ENCODE data around the gene FGGY. TPM values are rescaled to one million over a fixed set of nuclear protein-coding genes. Genes with fewer than 3 reads are reported as not detected.

The FGGY gene
- polyA plus RNA-seq, 1 donor: 11.6 TPM

DNA sequence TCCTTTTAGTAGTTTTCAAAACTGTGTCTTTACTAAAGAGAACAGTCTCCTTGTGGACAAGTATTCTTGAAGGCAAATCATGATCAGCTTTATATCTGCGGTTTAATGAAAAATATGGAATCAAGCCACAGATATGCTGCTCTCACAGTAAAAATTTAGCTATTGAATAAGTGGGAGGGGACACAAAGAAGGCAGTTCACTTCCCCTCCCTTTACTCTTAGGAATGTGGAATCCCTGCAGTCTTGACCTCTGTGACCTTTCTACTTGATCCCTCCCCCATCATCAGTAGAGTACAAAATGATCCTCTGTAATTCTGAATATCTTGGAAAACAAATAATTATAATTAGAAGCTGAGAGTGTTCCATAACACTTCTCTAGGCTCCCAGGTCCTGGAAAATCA lies 381.1 kb downstream of the FGGY start:
- no peak for DNase-seq (ENCODE audit: low read depth)

DNA sequence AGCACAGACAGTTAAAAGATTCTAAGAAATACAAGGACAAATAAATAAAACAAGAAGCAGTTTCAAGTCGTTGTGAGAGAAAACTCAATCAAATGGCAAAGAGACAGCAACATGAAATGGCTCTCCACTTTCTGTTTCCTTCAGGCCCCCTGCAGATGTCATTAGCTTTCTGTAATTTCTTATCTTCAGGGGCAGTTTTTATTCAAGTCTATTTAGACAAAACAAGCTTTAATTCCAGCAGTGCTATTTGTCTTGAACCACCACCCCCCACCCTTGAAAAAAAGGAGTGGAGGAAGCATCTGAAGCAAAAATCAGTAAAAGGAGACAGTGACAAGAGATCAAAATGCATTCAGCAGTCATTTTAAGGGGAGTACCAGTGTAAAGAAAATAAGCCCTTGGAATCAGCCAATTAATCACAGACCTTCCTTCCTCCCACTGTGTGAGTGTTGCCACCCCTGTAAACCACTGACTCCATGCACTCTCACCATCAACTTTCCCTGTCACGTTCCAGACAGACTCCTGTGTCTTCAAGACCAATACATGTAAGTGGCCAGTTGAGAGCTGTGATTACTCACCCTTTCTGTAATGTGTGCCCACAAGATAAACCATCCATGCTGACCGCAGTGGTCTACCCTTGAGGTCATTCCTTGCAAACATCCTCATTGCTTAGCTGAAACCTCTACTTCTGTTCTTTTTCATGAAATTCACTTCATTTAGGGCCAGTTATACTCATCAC lies 381.8 kb downstream of the FGGY start:
- DNase-seq (ENCODE audit: low read depth): no peak

DNA sequence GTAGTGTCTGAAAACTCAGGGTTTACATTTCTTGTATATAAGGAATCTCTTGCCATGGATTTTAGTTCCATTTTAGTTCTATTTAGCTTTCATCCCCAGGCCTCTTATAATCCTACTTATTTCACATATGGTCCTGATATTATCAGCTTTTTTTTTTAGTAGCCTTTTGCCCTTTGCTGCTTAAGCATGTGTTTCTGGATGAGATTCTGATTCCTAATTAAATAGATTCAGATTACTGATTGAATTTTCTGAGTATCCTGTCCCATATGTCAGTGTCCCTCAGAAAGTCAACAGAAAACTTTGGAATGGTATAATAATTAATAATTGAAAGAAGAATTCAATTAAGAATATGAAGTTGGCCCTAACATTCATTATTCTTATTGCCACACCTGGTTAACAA lies 383.1 kb downstream of the FGGY start:
- no peak for DNase-seq (ENCODE audit: low read depth)

DNA sequence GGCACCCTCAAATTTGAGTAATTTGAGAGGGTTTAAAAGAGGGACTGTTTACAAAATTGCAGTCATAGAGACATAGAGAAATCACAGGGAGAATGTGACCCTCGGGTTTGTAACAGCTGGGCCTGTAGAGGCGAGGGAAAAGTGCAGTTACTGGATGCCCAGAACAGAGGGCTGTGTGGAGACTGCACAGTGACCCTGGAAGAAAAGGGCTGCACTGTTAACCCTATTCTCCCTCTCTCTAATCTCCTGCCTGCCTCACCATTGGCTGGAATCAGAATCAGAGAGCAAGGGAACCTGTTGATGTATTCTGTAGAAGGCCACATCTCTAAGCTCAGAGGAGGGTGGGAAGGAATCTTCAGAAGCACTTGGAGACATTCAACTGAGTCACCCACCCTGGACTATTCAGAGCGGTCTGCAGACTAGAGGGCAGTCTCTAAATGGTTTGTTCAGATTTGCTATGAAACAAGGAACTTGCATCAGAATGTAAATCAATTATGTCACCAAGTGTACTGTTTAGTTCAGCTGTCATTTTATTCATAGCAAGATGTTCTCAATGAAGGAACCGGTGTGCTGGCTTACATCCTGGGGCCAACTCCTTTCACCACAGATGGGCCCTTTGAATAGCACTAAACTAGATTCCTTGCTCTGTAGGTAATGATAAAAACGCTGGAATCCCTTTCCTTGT lies 385.6 kb downstream of the FGGY start:
- no peak for DNase-seq (ENCODE audit: low read depth)

DNA sequence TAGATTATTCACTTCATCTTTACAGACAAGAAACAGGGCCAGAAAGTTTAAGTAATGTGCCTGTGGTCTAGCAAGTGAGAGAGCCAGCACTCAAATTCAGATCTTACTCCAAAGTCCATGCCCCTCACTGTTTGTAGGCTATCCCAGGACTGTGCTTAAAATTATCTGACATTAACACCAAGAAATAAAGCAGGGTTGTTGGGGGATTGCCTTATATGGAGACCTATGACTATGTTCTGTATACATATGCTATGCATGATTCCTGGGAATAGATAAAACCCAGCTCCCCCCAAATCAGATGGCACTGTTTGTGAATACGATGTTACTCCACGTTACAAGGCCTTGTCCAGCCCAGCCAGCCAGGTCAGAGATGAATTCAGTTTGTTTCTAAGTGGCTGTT lies 386.3 kb downstream of the FGGY start:
- DNase-seq (ENCODE audit: low read depth): no peak

DNA sequence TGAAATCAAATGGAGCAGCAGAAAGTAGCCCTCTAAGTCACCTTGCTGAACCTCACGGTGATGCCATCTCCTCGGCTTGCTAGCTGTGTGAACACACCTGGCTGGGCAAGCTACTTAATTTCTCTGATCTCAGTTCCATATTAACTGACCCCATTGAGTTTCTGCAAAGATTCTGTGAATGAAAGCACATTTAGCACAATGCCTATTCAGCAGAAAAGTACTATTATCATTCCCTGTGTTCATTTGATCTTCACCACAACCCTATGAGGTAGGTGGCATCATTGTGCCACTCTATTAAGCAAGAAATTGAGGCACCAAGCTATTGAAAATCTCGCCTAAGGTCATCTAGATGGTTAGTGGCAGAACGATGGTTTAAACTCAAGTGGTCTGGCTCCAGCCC lies 387.8 kb downstream of the FGGY start:
- DNase-seq (ENCODE audit: low read depth): no peak

DNA sequence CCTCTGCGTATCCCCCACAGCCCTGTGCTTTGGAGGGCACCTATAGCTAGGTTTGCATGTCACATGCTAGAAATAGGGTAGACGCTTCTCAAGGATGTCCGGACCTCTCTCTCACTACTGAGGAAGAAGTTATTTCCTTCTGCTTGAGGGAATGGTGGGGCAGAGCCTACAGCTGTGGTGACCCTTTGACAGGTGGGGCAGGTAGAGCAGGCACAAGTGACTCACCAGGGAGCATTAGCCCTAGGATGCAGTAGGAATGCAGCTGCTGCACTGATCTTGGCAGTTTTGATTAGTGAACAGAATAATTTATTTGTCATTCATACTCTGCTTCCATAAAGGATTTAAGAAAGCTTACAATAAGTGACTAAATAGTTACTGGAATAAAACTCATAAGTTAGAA lies 388.2 kb downstream of the FGGY start:
- no peak for DNase-seq (ENCODE audit: low read depth)

DNA sequence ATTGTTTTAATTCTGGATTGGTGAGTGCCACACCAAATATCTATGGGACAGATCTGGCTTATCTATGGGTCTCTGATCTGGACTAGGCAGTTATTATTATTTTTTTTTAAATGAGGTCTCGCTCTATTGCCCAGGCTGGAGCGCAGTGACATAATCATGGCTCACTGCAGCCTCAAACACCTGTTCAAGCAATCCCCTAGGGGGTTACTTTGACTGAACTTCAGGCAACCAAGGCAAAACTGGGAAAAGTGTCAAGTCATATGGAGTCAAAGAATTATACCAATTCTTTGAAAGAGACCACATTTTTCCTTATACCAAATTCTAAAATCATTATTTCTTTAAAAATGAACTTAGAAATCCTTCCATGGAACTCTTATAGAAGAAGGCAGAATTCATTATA lies 388.8 kb downstream of the FGGY start:
- DNase-seq (ENCODE audit: low read depth): no peak

DNA sequence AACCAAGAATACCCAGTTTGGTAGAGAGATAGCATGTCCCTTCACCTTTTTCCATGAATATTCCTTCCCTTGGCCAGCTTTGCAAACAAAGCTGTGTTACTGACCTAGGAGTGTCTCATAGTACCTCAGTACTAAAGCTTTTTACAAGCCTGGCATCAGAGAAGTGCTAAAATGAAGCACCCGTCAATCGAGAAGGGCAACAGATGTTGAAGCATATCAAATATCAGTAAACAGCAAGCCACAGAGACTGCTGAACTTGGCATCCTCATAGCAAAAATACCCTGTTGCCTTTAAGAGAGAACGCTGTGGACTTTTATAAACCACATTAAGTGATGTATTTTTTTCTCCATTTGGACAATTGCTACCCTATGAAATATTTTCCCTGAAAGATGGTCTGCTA lies 389.3 kb downstream of the FGGY start:
- DNase-seq (ENCODE audit: low read depth): no peak

DNA sequence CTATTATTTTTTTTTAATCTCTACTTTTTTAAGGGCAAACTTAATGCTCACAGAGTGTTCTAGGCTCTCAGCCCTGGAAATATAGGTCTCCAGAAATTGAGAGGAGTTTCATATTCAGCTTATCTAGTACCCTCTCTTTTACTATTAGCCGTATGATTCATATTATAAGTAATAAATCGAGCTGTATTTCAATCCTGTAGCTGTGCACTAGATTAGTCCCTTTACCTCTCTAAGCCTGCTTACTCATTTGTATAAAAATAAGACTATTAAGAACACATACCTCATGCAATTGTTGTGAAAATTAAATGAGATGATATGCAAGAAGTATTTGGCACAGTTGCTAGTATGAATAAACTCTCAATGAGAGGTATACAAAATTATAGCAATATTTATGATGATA lies 389.7 kb downstream of the FGGY start:
- no peak for DNase-seq (ENCODE audit: low read depth)

DNA sequence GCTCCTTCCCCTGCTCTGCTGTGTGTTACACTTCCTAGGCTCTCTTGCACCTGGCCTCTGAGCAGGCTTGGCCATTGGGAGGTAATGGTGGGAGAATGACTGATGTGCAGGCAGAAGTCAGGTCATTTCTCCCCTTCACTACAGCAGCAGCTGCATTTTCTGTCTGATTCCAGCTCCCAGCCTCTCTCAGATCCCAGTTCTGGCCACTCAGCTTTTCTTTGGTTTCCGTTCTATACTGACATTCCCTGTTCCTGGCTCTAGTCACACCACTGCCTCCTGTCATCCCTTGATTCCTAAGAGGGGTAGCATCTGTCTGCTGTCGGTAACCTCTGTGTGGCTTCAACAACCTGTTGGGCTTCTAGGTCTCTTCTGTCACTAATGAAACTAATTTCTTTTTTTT lies 390.2 kb downstream of the FGGY start:
- DNase-seq (ENCODE audit: low read depth): no peak

DNA sequence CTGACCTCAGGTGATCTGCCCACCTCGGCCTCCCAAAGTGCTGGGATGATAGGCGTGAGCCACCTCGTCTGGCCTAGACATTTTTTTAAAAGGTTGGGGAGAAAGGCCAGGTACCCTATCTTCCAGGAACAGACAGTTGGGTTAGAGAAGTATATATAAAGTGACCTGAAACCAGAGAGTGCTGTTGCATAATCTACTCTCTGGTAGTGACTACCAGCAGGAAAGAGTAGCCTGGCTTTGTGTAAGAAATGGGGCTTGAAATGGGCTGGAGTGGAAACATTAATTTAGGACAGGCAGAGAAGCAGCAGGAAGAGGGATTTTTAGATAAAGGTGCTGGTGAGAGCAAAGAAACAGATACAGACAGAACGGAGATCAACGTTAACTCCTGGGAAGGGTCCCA lies 392.1 kb downstream of the FGGY start:
- DNase-seq (ENCODE audit: low read depth): no peak

DNA sequence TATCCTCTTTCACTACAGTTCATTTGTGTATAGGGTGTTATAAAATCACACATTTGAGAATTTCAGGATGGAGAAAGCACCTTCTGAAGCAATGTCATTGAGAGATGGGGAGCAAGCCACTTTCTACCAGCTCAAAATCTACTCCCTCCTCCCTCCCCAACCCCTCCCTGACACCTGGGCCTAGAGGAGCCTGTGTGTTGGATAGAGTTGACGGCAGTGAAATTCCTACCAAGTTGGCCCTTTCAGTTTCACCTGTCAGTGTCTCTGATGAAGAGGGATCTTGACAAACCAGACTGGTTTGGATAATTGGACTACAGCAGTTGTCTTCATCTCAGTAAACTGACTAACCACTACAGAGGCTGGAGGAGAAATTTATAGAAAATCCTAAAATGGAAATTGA lies 392.8 kb downstream of the FGGY start:
- no peak for DNase-seq (ENCODE audit: low read depth)

DNA sequence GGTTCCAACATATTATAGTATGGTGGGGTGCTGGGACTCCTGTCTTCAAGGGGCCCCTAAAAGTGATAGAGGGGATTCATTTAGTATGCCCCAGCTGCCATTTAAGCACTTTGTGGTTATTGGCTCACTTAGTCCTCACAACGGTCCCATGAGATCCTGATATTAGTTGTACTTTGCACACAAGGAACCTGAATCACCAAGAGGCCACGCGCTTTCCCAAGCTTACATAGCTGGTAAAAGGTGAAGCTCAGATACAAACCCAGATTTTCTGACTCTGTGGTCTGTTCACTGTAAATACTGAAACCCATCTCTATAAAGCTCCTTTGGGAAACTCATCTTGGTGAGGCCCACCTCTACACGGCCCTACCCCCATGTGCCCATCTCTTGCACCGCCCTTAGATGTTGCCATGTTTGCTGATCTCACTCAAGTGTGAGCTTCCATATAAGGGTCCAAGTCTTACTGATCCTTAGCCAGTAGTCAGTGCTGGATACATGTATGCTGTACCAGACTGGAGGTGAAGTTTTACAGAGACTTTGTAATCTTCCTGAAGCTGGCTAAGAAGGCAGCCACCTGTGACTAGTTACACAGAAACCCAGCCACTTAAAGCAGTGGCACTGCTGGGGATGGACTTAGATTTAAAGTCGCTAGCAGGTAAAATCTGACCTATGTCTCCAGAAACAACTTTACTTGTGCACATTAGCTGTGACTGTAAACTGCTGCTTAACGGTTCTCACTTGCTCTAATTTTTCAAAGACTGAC lies 393.5 kb downstream of the FGGY start:
- no peak for DNase-seq (ENCODE audit: low read depth)

DNA sequence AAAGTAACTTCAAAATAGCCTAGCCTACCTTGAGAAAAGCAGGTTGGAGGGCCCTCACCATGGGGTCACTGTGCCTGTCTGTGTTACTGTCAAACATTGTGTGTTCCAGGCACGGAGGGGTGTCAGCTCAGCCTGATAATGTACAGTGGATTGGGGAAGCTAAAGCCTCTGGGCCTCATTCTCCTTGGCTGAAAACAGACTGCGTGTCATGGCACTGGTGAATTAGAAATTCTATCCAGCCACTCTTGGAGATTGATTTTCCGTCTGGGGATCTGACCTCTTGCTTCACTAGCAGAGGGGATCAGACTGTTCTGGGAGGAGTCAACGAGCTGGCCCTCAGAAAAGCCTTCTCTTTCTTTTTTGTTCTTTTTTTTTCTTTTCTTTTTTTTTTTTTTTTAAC lies 394.4 kb downstream of the FGGY start:
- DNase-seq (ENCODE audit: low read depth): peak; percentile 71

DNA sequence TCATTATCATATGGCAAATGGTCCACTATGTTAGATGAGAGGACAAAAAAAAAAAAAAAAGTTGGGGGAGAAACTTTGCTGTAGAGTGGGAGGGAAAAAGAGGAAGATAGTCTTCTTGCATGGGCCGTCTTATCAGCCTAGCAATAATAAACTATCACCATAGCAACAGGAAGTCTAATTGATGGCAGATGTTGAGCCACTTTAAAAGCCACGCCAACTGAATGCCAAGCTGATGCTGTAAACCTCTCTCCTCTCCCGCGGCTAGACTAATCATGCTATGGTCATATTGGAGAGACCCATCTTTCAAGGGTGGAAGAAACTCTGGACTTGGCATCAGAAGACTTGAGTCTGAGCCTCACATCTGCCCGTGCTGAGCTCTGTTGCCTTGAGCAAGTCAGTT lies 395.7 kb downstream of the FGGY start:
- no peak for DNase-seq (ENCODE audit: low read depth)

DNA sequence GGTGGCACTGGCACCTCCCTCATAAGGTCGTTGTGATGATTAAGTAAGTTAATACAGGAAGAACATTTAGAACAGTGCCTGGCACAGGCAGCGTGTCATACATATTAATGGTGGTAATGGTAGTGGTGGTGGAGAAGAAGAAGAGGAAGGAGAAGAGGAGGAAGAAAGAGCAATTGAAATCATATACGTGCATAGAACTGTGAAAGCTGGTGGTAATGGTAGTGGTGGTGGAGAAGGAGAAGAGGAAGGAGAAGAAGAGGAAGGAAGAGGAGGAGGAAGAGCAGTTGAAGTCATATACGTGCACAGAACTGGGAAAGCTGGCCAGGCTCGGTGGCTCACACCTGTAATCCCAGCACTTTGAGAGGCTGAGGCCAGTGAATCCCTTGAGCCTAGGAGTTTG lies 396.5 kb downstream of the FGGY start:
- no peak for DNase-seq (ENCODE audit: low read depth)

DNA sequence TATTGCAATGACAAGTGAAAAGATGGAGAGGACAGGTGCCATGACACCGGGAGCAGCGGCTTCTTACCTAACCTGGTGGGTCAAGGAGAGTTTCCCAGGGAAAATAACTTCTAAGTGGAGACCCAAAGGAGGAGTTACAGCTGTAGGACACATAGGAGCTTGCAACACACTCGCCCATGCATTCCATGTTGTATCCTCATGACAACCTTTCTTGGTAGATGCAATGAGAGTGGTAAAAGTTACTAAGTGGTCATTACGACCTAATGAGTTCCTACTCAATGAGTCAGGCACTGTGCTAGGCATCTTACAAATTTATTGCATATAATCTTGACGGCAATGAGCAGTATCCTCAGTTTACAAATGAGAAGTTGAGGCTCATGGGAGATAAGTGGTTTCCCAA lies 398.4 kb downstream of the FGGY start:
- no peak for DNase-seq (ENCODE audit: low read depth)

DNA sequence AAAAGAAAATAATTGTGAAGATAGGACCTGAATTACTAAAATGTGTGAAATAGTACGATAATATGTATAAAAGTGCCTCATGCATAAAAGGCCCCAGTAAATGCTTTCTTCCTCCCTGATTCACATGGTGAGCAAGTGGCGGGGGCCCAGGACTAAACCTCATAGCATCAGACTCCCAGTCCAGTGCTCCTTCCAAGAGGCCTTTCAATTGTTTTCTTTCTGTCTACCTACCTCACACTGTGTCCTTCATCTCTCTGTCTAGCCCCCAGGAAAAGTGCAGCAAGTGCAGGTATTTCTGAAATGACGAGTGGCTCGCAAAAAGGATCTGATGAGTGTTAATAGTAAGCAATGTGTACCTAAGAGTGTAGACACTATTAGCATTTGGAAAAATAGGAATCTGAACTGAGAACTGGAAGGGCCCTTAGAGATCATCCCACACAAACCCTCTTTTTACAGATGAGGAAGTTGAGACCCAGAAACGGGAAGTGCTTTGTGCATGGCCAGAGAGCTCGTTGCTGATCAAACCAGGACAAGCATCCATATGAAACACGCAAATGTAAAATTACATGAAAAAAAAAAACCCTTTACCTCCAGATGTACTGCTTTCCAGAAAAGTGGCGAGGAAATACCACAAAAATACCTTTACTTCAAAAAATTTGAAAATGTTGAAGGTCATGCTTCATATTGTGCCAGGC lies 399.7 kb downstream of the FGGY start:
- DNase-seq (ENCODE audit: low read depth): no peak

DNA sequence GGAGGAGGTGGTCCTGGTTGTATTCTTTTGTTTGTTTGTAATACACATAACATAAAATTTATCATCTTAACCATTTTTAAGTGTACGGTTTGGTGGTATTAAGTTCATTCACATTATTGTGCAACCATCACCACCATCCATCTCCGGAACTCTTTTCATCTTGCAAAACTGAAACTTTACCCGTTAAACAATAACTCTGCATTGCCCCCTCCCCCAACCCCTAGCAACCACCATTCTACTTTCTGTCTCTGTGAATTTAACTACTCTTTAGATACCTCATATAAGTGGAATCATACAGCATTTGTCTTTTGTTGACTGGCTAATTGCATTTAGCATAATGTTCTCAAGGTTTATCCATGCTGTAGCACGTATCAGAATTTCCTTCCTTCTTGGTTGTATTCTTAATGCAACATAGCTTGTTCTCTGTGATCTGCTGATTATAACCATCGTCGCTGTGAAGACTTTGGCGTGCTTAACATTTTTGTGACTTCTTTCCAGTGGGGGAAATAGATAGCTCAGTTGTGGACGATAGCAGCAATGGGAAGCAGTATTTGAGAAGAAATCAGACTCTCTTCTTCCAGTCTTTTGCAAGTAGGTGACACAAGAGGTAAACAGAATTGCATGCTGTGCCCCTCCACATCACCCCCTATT lies 400.4 kb downstream of the FGGY start:
- no peak for DNase-seq (ENCODE audit: low read depth)

DNA sequence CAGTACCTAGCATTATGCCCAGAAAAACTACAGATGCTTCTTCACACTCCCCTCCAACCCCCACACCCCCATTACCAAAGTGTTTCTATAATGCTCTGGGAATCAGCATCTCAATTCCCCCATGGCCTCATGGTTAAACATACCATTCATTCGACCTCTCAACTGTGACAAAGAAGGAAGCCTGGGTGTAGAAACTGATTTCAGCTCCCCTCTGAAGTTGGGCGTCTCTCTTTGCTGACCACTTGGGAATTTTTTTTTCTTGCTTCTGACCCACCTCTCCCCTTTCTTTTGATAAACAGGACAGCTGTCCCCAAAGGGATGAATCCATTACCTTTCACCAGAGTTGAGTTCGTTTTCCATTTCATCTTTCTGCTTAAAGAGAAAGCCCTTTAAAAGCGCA lies 401.5 kb downstream of the FGGY start:
- no peak for DNase-seq (ENCODE audit: low read depth)

Data from forelimb muscle (tissue), 1 donor.